ENCODE data around the gene CNDP1. TPM values are rescaled to one million over a fixed set of nuclear protein-coding genes. Genes with fewer than 3 reads are reported as not detected.
A peak's percentile ranks its signal among the peaks of the same experiment; 100 is the strongest.
"Not testable (repeated sequence)": the region's sequence is repeated elsewhere in the genome, so short reads cannot be mapped to it uniquely, and the experiment has no call there.

Gene CNDP1, protein sequence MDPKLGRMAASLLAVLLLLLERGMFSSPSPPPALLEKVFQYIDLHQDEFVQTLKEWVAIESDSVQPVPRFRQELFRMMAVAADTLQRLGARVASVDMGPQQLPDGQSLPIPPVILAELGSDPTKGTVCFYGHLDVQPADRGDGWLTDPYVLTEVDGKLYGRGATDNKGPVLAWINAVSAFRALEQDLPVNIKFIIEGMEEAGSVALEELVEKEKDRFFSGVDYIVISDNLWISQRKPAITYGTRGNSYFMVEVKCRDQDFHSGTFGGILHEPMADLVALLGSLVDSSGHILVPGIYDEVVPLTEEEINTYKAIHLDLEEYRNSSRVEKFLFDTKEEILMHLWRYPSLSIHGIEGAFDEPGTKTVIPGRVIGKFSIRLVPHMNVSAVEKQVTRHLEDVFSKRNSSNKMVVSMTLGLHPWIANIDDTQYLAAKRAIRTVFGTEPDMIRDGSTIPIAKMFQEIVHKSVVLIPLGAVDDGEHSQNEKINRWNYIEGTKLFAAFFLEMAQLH
- total RNA-seq: not detected

DNA sequence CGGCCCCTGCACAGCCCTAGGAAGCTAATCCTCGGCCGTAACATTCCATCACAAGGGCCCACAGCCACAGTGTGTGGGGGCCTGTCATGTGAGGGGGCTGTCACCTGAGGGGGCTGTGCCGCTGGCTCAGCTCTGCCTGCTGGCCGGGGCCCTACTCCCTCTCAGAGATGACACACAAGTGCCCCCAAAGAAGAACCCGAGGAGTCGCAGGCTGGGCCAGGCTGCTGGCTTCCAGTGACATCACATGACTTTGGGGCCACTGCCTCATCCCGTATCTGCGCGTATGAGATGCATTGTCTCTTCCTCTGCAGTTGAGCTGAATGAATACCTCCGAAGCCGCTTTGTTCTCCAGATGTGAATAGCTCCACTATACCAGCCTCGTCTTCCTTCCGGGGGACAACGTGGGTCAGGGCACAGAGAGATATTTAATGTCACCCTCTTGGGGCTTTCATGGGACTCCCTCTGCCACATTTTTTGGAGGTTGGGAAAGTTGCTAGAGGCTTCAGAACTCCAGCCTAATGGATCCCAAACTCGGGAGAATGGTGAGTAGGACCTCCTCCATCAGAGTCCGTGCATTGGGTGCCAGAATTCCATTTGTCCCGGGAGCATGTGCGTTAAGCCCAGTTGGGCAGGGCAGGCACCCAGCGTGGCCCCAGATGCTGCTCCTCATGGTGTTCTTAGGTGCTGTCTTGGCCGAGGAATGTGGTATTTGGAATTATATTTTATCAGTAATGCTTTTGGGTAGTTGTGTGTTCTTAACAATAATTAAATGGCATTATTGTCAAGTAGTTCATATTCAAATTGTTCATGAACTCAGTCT lies at the start of gene CNDP1:
Gene CNDP1, plus strand, starts transcription at position 351 of the 820 bp plus-strand sequence. Its CDS starts 168 bp downstream, at position 519.
- ATAC-seq: no peak

DNA sequence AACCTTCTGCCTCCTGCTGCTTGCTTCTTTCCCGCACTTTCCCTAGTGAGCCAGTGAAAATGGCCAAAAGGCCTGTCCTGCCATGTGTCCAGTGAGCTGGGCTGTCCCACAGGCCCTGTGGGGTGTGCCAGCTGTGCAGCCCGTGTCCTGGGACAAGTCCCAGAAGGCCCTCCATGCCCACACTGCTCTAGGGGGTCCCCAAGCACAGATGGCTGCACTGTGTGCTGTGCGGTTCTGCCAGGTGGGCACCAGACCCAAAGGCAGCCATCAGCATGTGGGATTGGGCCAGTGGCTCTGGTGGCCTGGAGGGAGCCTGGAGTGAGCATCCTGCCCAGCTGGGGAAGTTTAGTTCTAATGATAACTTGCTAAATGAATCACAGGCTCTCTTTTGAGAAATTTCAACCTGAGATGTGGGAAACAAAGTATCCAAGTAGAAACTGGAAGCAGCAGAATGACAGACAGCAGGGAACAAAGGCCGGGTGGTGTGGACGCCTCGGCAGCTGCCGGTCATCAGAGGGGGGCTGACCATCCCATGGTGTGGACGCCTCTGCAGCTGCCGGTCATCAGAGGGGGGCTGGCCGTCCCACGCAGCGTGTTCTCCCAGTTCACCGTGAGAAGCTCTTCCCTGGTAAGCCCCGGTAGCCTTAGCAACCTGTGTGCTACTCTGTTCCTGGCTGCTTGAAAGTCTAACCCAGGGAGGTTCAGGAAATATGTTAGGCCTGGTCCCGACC lies 48.0 kb upstream of the CNDP1 start:
- no peak for ATAC-seq

DNA sequence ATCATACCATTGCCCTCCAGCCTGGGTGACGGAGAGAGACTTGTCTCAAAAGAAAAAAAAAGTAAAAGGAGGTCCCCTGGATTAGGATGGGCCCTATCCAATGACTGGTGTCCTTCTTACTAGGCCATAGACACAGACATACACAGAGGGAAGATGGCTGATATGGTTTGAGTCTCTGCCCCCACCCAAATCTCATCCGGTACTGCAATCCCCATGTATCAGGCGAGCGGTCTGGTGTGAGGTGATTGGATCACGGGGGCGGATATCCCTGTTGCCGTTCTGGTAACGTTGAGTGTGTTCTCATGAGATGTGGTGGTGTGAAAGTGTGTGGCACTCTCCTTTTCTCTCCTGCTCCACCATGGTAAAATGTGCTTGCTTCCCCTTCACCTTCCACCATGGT lies 45.9 kb upstream of the CNDP1 start:
- ATAC-seq: no peak

DNA sequence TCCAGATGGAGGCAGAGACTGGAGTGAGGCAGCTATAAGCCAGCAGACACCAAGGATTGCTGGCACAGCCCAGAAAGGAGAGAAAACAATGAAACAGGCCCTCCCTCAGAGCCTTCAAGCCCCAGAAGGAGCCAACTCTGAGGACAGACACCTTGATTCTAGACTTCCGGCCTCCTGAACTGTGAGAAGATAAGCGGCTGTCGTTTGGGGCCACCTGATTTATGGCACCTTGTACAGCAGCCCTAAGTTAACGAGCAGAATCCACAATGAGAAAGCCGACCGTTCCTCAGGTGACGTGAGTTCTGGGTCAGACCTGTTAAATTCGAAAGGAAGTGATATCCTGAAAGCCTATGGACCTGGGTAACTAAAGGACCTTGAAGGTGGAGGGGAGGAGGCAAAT lies 45.4 kb upstream of the CNDP1 start:
- ATAC-seq: no peak

DNA sequence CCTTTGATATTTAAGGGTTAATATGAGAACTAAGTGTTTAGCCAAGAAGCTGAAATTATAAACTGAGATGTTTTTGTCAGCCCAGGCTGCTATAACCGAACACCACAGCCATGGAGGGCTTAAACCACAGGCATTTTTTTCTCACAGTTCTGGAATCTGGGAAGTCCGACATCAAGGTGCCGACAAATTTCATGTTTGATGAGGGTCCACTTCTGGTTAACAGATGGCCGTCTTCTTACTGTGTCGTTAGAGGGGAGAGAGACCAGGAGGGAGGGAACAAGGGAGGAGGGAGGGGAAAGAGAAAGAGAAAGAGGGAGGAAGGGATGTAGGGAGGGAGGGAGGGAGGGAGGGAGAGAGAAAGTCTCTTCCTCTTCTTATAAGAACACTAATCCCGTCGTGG lies 44.6 kb upstream of the CNDP1 start:
- ATAC-seq: no peak

DNA sequence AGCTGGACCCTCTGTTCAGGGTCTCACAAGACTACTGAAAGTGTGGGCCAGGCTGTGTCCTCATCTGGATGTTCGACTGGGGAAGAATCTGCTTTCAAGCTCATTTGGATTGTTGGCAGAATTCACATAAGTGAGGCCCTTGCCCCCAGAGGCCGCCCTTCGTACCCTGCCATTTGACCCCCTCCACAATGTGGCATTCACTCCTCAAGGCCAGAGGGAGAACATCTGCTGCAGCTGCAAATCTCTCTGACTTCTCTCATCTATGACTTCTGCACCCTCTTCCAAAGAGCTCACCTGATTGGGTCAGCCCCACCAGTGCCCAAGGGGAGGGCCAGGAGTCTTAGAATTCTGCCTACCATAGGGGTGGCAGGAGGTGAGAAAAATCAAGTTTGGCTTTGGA lies 42.0 kb upstream of the CNDP1 start:
- ATAC-seq: no peak

DNA sequence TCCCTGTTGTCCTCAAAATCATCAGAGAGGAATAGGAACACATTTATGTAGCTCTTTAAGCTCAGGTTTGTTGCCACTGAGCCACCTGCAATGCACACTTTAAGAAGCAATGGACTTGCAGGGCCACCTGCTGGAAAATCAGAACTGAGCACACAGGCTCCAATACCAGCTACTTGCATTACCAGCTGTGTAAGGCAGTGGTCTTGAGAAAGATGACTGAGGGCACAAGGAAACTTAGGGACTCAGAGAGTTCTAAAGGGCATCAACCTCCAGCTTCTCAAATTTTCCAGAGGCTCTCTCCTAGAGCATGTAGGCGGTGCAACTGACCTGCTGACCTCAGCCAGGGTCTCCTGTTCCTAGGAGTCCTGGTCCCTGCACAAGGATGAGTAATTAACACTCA lies 40.6 kb upstream of the CNDP1 start:
- peak; percentile 19 for ATAC-seq

DNA sequence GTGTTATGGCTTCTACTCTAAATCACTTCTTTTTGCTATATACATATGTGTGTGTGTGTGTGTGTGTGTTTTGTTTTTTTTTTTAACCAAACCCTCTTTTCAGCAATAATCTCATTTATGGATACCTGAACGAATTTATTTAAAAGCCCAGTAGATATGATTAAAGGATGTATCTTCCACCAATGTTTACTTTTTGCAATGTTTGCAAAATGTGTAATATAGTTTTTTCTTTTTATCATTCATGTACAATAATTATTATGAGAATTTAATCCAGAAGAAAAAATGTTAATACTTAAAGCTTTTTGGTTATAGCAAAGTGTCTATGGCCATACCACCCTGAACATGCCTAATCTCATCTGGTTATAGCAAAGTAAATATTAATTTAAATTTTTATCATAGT lies 39.8 kb upstream of the CNDP1 start:
- no peak for ATAC-seq

DNA sequence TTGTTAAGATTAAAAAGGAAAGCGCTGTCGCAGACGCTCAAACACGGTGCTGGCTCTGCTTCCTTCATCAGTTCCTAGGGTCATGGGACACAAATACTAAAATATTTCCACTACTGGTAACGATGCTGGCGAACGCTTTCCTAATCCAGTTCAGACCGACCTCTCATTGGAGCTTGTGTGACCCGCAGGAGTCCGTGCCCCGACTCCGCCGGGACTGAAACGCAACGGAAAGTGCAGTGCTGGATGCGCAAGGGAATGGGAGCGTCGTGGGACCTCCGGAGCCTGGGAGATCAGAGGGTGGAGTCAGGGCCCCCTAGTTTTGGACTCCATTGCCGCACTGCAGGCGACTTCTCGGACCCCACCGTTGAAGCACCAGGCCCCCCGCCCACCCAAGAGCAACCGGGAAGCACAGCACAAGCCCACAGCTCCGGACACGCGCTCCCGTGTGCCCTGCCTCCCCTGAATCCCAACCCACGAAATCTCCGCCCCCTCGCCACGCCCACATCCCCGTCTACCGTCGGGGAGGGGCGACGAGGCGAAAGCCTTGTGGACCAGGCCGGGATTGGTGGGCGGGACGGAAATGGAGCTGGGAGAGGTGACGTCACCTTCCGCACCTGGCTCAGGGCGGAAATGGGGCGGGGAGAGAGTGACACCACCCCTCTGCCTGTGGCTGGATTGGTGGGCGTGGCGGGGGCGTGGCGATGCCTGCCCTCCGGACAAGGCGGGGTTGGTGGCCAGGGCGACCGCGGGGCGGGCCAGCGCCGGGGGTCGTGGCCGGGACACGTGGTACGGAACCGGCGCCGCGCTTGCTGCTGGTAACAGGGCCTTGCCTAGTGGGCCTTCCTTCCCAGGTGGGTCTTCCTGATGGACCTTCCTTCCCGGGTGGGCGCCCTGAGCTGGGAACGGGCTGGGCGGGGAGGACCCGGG lies 38.5 kb upstream of the CNDP1 start, which contains the start of gene CNDP2:
Gene CNDP2, plus strand, starts transcription at position 783 of the 927 bp plus-strand sequence. CDS start 3,611 bp downstream, outside the sequence.
- ATAC-seq: peak; percentile 97

DNA sequence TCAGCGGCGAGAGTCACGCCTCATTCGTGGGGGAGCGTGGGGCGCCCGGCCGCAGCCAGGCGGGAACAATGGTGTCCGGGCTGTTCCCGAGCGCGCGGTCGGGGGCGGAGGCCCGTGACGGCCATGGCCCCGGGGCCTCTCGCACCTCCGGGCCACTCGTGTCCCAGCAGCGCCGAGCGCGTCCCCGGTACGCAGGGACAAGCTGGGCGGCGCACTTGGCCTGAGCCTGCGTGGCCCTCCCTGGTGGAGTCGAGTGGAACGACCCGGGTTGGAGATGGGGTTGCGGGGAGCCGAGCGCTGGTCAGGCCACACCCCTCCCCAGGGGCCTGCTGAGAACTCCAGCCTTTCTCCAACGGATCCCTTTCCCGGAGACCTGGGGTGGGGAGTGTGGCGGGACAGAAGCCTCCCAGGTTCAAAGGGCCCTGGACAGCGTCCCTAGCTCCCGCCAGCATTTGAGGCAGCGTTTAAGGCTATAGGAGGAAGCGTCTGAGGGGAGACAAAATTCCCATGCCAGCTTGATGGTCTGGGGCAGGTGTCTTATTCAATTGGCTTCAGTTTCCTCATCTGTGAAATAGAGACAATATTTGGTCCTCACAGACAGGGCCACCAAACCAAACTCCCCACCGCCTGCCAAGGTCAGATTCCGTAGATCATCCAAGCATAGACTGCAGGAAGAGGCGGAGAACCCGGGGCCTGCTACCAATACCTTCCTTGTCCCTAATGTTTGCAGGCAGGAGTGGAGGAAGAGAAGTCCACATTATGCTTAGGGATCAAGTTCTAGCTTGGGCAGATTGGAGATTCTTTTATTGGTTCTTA lies 37.6 kb upstream of the CNDP1 start:
- ATAC-seq: peak; percentile 48

DNA sequence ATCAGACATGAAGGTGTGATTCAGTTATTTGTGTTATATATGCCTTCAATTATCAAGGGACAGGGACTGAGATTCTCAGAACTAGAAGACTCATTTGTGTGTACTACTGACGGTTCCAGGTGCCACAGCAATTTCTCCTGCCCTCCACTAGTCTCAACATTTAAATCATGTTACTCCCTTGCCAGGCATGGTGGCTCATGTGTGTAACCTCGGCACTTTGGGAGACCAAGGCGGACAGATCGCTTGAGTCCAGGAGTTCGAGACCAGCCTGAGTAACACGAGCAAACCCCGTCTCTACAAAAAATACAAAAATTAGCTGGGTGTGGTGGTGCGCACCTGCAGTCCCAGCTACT lies 37.0 kb upstream of the CNDP1 start:
- ATAC-seq: no peak

DNA sequence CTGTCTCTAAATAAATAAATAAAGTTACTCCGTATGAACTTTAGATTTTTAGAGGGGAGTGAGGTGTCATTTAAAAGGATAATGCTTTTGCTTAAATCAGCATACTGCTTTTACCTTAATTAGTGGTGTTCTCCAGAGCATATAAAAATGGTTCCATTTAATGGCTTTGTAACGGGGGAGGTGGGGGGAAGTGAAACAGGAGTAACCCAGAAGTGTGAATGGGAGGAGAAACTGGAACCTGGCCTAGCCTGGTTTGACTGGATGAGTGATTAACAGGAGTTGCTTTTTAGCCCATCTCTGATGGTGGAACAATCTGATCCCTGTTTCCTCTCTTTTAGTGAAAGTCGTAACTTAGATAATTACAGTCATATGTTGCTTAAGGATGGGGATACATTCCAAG lies 36.5 kb upstream of the CNDP1 start:
- no peak for ATAC-seq

DNA sequence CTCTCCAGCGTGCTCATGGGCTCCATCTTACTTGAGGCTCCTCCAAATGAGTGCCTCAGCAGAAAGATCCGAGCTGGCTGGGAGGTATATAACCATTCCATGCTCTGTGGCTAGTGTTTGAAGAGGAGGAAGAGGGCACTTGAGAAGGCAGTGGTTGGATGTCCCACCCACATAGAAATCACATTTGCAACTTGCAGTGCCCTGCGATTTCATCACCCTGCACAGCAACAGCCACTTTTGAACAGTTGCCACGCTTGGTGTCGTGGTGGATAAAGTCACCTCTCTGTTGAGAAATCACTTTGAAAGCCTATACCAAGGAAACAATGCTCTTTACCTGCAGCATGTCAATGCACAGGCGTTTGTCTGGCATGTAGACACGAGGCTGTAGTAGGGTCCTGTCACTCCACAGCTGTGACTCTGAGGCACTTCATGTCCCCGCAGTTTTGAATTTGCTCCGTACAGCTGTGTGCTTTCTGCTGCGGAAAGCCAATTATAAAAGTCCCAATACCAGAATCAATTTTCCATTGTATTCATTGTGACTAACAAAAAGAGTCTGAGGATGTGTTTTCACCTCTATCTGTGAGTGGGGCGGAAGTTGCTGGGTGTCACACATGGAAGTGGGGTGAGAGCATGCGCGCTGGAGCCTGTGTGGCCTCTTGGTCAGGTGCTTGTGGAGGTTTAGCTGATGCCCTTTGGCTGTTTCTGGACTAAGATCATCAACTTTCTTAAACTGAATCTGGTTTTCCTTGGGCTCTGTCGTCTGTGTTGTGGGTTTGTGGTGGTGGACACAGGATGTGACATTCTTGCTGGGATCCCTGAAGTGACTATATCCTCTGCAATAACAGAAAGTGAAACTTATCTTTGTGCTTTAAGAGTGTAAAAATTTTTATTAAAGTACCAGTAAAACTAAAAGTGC lies 35.3 kb upstream of the CNDP1 start:
- peak; percentile 33 for ATAC-seq

DNA sequence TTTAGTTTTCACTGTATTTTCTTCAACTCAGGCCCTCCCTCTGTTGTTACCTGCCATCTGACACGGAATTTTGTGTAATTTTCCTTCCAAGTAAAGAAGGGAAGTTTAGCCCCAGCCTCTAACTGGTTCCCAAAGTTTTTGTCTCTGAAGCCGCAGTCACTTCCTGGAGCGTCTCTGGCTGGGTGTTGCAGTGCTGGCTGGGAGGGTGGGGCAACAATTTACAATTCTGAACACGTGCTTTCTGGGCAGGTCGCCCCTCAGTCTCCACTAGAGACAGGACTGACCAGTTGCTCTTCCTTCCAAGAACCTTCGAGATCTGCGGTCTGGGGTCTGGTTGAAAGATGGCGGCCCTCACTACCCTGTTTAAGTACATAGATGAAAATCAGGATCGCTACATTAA lies 34.7 kb upstream of the CNDP1 start:
- peak; percentile 60 for ATAC-seq

DNA sequence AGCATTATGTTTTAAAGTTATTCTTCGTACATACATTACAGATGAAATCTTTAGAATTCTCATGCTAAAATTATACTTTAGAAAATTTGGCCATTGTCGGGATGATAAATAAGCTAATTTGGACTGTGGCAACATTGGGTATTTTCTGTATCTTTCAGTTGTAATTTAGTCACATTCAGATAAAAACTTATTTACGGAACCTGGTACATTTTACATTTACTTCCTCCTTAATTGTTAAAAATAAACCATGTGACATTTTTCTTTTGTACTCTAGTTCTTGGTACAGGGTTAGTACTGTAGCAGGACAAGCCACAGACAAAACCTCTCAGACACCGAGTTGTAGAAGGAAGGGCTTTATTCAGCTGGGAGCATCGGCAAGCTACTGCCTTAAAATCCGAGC lies 33.9 kb upstream of the CNDP1 start:
- ATAC-seq: no peak

DNA sequence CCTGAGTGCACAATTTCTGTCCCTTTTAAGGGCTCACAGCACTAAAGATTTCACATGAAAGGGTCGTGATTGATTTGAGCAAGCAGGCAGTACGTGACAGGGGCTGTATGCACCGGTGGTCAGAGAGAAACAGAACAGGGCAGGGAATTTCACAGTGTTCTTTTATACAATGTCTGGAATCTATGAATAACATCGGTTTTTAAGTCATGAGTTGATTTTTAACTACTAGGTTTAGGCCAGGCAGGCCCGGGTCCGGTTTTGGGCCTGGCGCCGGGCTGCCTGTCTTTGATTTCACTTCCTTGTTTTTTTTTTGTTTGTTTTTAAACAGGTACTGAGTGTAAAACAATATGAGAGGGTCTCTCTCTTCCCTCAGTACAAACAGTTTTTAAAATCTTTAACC lies 33.5 kb upstream of the CNDP1 start:
- not testable (repeated sequence) for ATAC-seq

DNA sequence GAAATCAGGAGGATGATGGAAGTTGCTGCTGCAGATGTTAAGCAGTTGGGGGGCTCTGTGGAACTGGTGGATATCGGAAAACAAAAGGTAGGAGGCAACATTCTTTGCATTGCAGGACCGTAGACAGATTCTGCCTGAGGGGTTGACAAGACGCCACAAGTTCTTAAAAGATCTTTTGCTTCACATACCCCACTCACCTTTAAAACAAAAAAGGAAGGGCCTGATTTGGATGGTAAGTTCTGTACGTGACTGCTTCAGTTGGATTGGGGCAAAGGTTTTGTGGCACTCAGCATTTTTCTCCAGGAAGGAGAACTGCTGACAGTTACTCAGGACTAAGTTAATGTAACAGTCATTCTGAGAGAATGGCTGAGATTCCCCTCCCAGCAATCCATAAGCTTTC lies 32.9 kb upstream of the CNDP1 start:
- peak; percentile 43 for ATAC-seq

DNA sequence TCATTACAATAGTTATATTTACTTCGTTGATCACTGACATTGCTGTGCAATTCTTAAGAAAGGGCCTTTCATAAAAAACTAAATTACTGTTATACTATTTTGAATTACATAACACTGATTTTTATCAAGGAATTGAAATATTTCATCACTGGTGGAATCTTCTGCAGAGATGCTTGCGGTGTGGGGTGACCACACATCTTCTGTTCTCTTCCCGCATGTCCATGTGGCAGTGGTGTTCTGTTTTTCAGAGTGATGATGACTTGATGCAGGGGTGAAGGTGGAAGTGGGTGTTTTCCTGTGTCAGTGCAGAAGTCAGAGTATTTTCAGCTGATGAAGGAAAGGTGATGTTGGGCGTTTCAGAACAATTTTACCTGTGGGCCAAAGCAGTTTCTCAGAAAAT lies 31.2 kb upstream of the CNDP1 start:
- no peak for ATAC-seq

DNA sequence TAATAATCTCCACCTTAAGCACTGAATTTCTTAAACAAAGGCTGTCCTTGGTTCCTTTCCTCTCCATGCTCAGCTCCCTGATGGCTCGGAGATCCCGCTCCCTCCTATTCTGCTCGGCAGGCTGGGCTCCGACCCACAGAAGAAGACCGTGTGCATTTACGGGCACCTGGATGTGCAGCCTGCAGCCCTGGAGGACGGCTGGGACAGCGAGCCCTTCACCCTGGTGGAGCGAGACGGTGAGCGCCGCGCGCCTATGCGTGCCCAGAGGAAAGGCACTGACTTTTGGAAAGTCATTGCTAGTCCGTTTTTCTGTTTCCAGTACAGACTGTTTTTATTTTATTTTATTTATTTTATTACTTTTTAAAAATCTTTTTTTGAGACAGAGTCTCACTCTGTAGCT lies 28.5 kb upstream of the CNDP1 start:
- no peak for ATAC-seq

Data from esophagus mucosa (tissue), 1 donor.